HepG2 (cell line): ENCODE results near the gene NT5C2. TPM values are rescaled to one million over a fixed set of nuclear protein-coding genes. Genes with fewer than 3 reads are reported as not detected.
A peak's percentile ranks its signal among the peaks of the same experiment; 100 is the strongest.

Experiments
- RBM22 ChIP-seq: fragments of 200-400 bp; formaldehyde crosslinking; optimal IDR thresholded peaks from 2 replicates; pipeline ENCODE3; 2017; ENCODE audit warnings: mild to moderate bottlenecking, low read length, moderate library complexity
- REPIN1 ChIP-seq: sonication (generic); formaldehyde crosslinking; IDR thresholded peaks from 2 replicates; pipeline ENCODE4 v1.8.0; 2022; ENCODE audit warnings: missing genetic modification reagents, low read depth, mild to moderate bottlenecking, borderline replicate concordance
- ZBED4 ChIP-seq: sonication (generic); formaldehyde crosslinking; IDR thresholded peaks from 2 replicates; pipeline ENCODE4 v1.4.0; 2020; ENCODE audit warnings: missing genetic modification reagents, borderline replicate concordance
- ZNF589 ChIP-seq: sonication (generic); formaldehyde crosslinking; conservative IDR thresholded peaks from 2 replicates; pipeline ENCODE4 v1.8.0; 2022; ENCODE audit warnings: mild to moderate bottlenecking, moderate library complexity, missing genetic modification reagents
- ZNF724P ChIP-seq: sonication (generic); formaldehyde crosslinking; IDR thresholded peaks from 2 replicates; pipeline ENCODE4 v1.8.0; 2022; ENCODE audit warnings: missing genetic modification reagents, borderline replicate concordance
- polyA plus RNA-seq, 8 experiments: library from polyadenylated mRNA; depleted of rRNA in 3 of 8; stranded (reverse) in 7 of 8; unstranded in 1 of 8; fragments of >200 nt; fragmentation: Illumina TruSeq in 4 of 8; extraction: Trizol in 4 of 8; gene quantifications; 2 replicates each; pipeline versions ENCODE4 v1.2.1 to v1.2.3, GENCODE V29; 2011 to 2016; ENCODE audit warnings: low read depth in 4 of 8, missing spikeins in 1 of 8, mixed read lengths in 1 of 8; ENCODE audit not compliant: insufficient read depth in 1 of 8
- total RNA-seq, 5 experiments: library from RNA; depleted of rRNA; stranded (reverse); fragments of >200 nt; fragmentation: Illumina TruSeq; extraction: Trizol; gene quantifications; 2 replicates each; pipeline ENCODE4 v1.2.3, GENCODE V29; 2016; ENCODE audit warnings: low read depth in 1 of 5
- TF ChIP-seq, protein P1 (sequence below): sonication (generic); formaldehyde crosslinking; IDR thresholded peaks from 2 replicates; pipeline ENCODE4 v1.4.0; 2020; ENCODE audit warnings: missing genetic modification reagents, borderline replicate concordance
- TF ChIP-seq, protein P2 (sequence below): IDR thresholded peaks from 2 replicates; pipeline ENCODE4 v1.6.1; 2016; ENCODE audit warnings: missing compliant biosample characterization, missing genetic modification reagents, borderline replicate concordance
- TF ChIP-seq, protein P3 (sequence below): sonication (generic); formaldehyde crosslinking; IDR thresholded peaks from 2 replicates; pipeline ENCODE4 v1.5.0; 2020; ENCODE audit warnings: mild to moderate bottlenecking, missing genetic modification reagents, borderline replicate concordance
- TF ChIP-seq, protein P4 (sequence below): IDR thresholded peaks from 2 replicates; pipeline ENCODE4 v1.6.1; 2016

The NT5C2 gene
- total and polyA plus RNA-seq, 2 of the 13 experiments (the other 11 are each of a cell fraction or from before 2014, with no cell fraction given), result 40.6 to 55.2 TPM

DNA sequence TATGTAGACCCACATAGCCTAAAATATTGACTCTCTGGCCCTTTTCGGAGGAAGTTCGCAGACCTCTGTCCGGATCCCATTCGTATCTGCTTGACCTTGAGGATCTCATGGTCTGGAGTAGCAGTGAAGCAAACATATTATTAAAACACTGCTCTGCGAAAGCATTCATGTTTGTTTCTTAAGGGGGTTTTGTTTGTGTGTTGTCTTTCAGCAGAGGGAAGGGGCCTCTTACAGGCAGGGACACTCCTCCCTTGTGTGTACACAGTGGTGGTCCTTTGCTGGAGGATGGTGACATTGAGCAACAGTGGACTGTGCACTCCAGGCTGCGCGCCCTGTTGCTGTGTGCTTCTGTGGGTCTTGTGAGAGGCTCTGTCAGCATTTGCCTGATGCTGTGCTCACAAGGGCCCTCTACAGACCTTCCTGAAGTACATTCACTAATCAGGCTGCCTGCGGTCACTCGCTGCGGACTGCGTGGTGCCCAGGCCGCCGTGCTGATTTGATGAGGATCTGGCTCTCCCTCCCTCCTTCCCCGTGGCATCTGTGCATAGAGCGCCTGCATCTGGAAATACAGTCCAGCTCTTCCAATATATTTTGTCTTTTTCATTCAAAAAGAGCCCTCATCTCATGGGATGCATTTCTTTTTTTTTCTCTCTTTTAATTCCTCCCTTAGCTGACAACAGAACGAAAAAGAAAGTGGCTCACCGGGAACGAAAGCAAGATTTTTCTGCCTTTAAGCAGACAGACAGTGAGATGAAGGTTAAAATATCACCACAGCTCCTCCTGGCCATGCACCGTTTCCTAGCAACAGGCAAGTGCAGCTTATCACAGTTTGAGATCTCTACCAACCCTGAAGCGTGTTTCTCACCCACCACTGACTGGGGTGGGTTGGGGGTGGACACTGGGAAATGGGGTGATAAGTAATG is 139.2 kb downstream of the NT5C2 start (continued):
- TF ChIP-seq ZNF724P (CRISPR knock-in tag) (peak; percentile 77; the same call in 1 of the 2 replicates), ZNF589 (CRISPR knock-in tag) (0 out of 2 replicates have a peak, but pooled peaks have one; percentile 42), RBM22 (peak; percentile 24), REPIN1 (CRISPR knock-in tag) (peak; percentile 89; the same call in 1 of the 2 replicates), ZBED4 (CRISPR knock-in tag) (peak; percentile 65; the same call in 1 of the 2 replicates)
- TF ChIP-seq, protein P1, sequence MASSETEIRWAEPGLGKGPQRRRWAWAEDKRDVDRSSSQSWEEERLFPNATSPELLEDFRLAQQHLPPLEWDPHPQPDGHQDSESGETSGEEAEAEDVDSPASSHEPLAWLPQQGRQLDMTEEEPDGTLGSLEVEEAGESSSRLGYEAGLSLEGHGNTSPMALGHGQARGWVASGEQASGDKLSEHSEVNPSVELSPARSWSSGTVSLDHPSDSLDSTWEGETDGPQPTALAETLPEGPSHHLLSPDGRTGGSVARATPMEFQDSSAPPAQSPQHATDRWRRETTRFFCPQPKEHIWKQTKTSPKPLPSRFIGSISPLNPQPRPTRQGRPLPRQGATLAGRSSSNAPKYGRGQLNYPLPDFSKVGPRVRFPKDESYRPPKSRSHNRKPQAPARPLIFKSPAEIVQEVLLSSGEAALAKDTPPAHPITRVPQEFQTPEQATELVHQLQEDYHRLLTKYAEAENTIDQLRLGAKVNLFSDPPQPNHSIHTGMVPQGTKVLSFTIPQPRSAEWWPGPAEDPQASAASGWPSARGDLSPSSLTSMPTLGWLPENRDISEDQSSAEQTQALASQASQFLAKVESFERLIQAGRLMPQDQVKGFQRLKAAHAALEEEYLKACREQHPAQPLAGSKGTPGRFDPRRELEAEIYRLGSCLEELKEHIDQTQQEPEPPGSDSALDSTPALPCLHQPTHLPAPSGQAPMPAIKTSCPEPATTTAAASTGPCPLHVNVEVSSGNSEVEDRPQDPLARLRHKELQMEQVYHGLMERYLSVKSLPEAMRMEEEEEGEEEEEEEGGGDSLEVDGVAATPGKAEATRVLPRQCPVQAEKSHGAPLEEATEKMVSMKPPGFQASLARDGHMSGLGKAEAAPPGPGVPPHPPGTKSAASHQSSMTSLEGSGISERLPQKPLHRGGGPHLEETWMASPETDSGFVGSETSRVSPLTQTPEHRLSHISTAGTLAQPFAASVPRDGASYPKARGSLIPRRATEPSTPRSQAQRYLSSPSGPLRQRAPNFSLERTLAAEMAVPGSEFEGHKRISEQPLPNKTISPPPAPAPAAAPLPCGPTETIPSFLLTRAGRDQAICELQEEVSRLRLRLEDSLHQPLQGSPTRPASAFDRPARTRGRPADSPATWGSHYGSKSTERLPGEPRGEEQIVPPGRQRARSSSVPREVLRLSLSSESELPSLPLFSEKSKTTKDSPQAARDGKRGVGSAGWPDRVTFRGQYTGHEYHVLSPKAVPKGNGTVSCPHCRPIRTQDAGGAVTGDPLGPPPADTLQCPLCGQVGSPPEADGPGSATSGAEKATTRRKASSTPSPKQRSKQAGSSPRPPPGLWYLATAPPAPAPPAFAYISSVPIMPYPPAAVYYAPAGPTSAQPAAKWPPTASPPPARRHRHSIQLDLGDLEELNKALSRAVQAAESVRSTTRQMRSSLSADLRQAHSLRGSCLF (CRISPR knock-in tag), result no peak
- TF ChIP-seq, protein P2, sequence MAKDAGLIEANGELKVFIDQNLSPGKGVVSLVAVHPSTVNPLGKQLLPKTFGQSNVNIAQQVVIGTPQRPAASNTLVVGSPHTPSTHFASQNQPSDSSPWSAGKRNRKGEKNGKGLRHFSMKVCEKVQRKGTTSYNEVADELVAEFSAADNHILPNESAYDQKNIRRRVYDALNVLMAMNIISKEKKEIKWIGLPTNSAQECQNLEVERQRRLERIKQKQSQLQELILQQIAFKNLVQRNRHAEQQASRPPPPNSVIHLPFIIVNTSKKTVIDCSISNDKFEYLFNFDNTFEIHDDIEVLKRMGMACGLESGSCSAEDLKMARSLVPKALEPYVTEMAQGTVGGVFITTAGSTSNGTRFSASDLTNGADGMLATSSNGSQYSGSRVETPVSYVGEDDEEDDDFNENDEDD, result peak; percentile 87
- TF ChIP-seq, protein P3, sequence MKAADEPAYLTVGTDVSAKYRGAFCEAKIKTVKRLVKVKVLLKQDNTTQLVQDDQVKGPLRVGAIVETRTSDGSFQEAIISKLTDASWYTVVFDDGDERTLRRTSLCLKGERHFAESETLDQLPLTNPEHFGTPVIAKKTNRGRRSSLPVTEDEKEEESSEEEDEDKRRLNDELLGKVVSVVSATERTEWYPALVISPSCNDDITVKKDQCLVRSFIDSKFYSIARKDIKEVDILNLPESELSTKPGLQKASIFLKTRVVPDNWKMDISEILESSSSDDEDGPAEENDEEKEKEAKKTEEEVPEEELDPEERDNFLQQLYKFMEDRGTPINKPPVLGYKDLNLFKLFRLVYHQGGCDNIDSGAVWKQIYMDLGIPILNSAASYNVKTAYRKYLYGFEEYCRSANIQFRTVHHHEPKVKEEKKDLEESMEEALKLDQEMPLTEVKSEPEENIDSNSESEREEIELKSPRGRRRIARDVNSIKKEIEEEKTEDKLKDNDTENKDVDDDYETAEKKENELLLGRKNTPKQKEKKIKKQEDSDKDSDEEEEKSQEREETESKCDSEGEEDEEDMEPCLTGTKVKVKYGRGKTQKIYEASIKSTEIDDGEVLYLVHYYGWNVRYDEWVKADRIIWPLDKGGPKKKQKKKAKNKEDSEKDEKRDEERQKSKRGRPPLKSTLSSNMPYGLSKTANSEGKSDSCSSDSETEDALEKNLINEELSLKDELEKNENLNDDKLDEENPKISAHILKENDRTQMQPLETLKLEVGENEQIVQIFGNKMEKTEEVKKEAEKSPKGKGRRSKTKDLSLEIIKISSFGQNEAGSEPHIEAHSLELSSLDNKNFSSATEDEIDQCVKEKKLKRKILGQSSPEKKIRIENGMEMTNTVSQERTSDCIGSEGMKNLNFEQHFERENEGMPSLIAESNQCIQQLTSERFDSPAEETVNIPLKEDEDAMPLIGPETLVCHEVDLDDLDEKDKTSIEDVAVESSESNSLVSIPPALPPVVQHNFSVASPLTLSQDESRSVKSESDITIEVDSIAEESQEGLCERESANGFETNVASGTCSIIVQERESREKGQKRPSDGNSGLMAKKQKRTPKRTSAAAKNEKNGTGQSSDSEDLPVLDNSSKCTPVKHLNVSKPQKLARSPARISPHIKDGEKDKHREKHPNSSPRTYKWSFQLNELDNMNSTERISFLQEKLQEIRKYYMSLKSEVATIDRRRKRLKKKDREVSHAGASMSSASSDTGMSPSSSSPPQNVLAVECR (CRISPR knock-in tag), result peak; percentile 88; the same call in 1 of the 2 replicates
- TF ChIP-seq, protein P4, sequence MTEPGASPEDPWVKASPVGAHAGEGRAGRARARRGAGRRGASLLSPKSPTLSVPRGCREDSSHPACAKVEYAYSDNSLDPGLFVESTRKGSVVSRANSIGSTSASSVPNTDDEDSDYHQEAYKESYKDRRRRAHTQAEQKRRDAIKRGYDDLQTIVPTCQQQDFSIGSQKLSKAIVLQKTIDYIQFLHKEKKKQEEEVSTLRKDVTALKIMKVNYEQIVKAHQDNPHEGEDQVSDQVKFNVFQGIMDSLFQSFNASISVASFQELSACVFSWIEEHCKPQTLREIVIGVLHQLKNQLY, result peak; percentile 86
